DND-41 (cell line): ENCODE results near the gene WRAP73.

Experiments
- ATAC-seq: fragments of 200-7000 bp; cut with Tn5 transposase; 3 replicates; pipeline ENCODE4 v1.9.1; 2021; ENCODE audit warnings: low read depth; ENCODE audit not compliant: insufficient read depth
- DNase-seq: peaks from one replicate; pipeline ENCODE4 v3.0.0-alpha.2; 2020
- H2AFZ ChIP-seq: 2 replicates; pipeline ENCODE4 v1.6.0; 2012; ENCODE audit warnings: low read depth, low read length
- H3K27ac ChIP-seq: 2 replicates; pipeline ENCODE4 v1.5.1; 2012; ENCODE audit warnings: low read length, inconsistent platforms
- H3K27me3 ChIP-seq: fragments of 200-600 bp; sonication (generic); 2 replicates; pipeline ENCODE4 v1.6.0; 2012; ENCODE audit warnings: low read length, mild to moderate bottlenecking, inconsistent platforms; ENCODE audit not compliant: insufficient read depth, poor library complexity
- H3K36me3 ChIP-seq: 2 replicates; pipeline ENCODE4 v1.5.1; 2012; ENCODE audit warnings: low read length, inconsistent platforms; ENCODE audit not compliant: insufficient read depth
- H3K4me1 ChIP-seq: 2 replicates; pipeline ENCODE4 v1.5.1; 2012; ENCODE audit warnings: mild to moderate bottlenecking, low read length; ENCODE audit not compliant: insufficient read depth
- H3K4me2 ChIP-seq: 2 replicates; pipeline ENCODE4 v1.6.0; 2012; ENCODE audit warnings: mild to moderate bottlenecking, moderate library complexity, low read length, inconsistent platforms; ENCODE audit not compliant: insufficient read depth
- H3K4me3 ChIP-seq, 2 experiments: fragments of 200-600 bp in 1 of 2; shearing (Covaris generic) in 1 of 2; 2 replicates each; pipeline ENCODE4 v1.5.1; 2012 to 2016; ENCODE audit warnings: inconsistent platforms in 2 of 2, low read length in 2 of 2, mild to moderate bottlenecking in 2 of 2, low read depth in 1 of 2, moderate library complexity in 1 of 2
- H3K79me2 ChIP-seq: 2 replicates; pipeline ENCODE4 v1.6.0; 2012; ENCODE audit warnings: low read length, inconsistent platforms; ENCODE audit not compliant: insufficient read depth
- H3K9ac ChIP-seq: 2 replicates; pipeline ENCODE4 v1.6.0; 2012; ENCODE audit warnings: low read depth, mild to moderate bottlenecking, inconsistent platforms, low read length, moderate library complexity
- H3K9me3 ChIP-seq: 2 replicates; pipeline ENCODE4 v1.5.1; 2012; ENCODE audit warnings: low read length, moderate library complexity, mild to moderate bottlenecking, inconsistent platforms; ENCODE audit not compliant: insufficient read depth, severe bottlenecking
- H4K20me1 ChIP-seq: 2 replicates; pipeline ENCODE4 v1.6.0; 2012; ENCODE audit warnings: low read length; ENCODE audit not compliant: insufficient read depth
- EZH2 ChIP-seq: IDR thresholded peaks from 3 replicates; pipeline ENCODE4 v1.6.1; 2012; ENCODE audit warnings: borderline replicate concordance, low read depth, mild to moderate bottlenecking, moderate library complexity, low read length, inconsistent platforms; ENCODE audit not compliant: severe bottlenecking
- TF ChIP-seq, protein P1 (sequence below): IDR thresholded peaks from 2 replicates; pipeline ENCODE4 v1.5.1; 2012; ENCODE audit warnings: borderline replicate concordance, low read length, moderate library complexity, mild to moderate bottlenecking; ENCODE audit not compliant: poor library complexity, severe bottlenecking; ENCODE audit errors: extremely low read depth

The WRAP73 gene

GRCh38 chr1:3603571-3604467 is 46.1 kb downstream of the WRAP73 start:
- Histone ChIP-seq H3K9me3 (no peaks in the 10 kb centered on the region), H3K27me3 (peaks cover under 1% of the 10 kb centered on the region), H3K9ac (no peak overlapping the region), H3K4me3 (no peak overlapping the region), H3K79me2 (no peaks in the 10 kb centered on the region), H3K27ac (no peak overlapping the region), H2AFZ (no peak overlapping the region), H3K36me3 (no peaks in the 10 kb centered on the region), H4K20me1 (peaks cover 2% of the 10 kb centered on the region; the same call in 1 of the 2 replicates), H3K4me2 (no peak overlapping the region), H3K4me1 (no peaks in the 10 kb centered on the region)
- no peak for DNase-seq
- ATAC-seq: no peak
- TF ChIP-seq, protein P1, sequence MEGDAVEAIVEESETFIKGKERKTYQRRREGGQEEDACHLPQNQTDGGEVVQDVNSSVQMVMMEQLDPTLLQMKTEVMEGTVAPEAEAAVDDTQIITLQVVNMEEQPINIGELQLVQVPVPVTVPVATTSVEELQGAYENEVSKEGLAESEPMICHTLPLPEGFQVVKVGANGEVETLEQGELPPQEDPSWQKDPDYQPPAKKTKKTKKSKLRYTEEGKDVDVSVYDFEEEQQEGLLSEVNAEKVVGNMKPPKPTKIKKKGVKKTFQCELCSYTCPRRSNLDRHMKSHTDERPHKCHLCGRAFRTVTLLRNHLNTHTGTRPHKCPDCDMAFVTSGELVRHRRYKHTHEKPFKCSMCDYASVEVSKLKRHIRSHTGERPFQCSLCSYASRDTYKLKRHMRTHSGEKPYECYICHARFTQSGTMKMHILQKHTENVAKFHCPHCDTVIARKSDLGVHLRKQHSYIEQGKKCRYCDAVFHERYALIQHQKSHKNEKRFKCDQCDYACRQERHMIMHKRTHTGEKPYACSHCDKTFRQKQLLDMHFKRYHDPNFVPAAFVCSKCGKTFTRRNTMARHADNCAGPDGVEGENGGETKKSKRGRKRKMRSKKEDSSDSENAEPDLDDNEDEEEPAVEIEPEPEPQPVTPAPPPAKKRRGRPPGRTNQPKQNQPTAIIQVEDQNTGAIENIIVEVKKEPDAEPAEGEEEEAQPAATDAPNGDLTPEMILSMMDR: no peak
- no peak for TF ChIP-seq EZH2

DNA sequence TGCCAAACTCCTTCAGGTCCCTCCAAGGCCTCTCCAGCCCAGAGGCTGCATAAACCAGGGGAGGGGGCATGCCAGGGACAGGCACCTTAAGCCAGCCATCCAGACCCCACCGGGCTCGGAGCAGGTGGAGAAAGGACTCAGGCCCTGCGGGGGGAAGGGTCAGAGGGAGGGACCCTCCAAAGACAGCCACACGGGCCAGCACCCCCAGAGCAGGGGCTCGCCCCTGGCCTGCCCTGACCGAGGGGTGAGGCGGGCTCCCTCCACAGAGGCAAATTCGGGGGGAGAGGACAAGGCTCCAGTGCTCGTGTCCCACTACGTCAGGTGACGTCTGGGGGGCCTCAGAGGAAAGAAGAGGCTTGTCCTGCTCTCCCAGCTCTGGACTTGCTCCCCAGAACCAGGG is 46.7 kb downstream of the WRAP73 start:
- no peak for TF ChIP-seq EZH2
- Histone ChIP-seq H3K4me2 (no peak overlapping the region), H3K9me3 (no peaks in the 10 kb centered on the region), H3K36me3 (no peaks in the 10 kb centered on the region), H3K4me3 (no peak overlapping the region), H3K79me2 (no peaks in the 10 kb centered on the region), H4K20me1 (no peaks in the 10 kb centered on the region; the same call in 1 of the 2 replicates), H2AFZ (no peak overlapping the region), H3K4me1 (no peaks in the 10 kb centered on the region), H3K27me3 (no peaks in the 10 kb centered on the region), H3K27ac (no peak overlapping the region), H3K9ac (no peak overlapping the region)
- DNase-seq (no peak), ATAC-seq (no peak)

GRCh38 chr1:3602375-3602774 is 47.5 kb downstream of the WRAP73 start:
- DNase-seq (no peak), ATAC-seq (no peak)
- Histone ChIP-seq H4K20me1 (no peaks in the 10 kb centered on the region; the same call in 1 of the 2 replicates), H3K79me2 (no peaks in the 10 kb centered on the region), H3K9me3 (no peaks in the 10 kb centered on the region), H2AFZ (no peak overlapping the region), H3K4me1 (no peaks in the 10 kb centered on the region), H3K36me3 (no peaks in the 10 kb centered on the region), H3K4me2 (no peak overlapping the region), H3K9ac (no peak overlapping the region), H3K27ac (no peak overlapping the region), H3K4me3 (no peak overlapping the region), H3K27me3 (no peaks in the 10 kb centered on the region)
- no peak for TF ChIP-seq EZH2
- TF ChIP-seq, protein P1: no peak

DNA sequence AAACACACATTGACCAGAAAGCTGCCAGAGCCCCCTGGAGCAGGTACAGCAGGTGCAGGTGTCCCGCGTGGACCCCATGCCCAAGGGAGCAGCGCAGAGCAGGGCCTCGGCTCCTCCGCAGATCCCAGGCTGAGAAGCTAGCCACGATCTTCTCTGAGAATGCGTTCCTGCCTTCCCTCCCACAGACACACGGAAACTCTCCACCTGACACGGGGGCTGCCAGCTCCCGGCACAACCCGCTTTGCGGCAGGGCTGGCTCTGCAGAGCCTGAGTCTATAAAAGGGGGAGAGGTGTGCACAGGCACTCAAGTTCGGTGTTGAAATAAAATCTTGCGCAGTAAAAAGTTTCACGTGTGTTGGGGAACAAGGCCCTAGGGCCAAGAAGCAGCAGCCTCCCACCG is 48.2 kb downstream of the WRAP73 start:
- ATAC-seq: no peak
- Histone ChIP-seq H3K27me3 (no peaks in the 10 kb centered on the region), H3K9ac (no peak overlapping the region), H3K4me1 (no peaks in the 10 kb centered on the region), H3K27ac (no peak overlapping the region), H2AFZ (no peak overlapping the region), H3K9me3 (no peaks in the 10 kb centered on the region), H3K79me2 (no peaks in the 10 kb centered on the region), H3K36me3 (no peaks in the 10 kb centered on the region), H4K20me1 (no peaks in the 10 kb centered on the region; the same call in 1 of the 2 replicates), H3K4me2 (no peak overlapping the region), H3K4me3 (no peak overlapping the region)
- no peak for TF ChIP-seq EZH2
- TF ChIP-seq, protein P1: no peak
- DNase-seq: no peak
